HG03108 (cell line): Measurements from ENCODE around the gene ARID2.

Source experiments
- ATAC-seq: cut with Tn5 transposase; IDR thresholded peaks from one replicate; pipeline ENCODE4 v1.9.1; 2021; ENCODE audit warnings: moderate library complexity; ENCODE audit not compliant: unreplicated experiment

The ARID2 gene

GRCh38 chr12:45718306-45718705 lies 11.2 kb upstream of the ARID2 start:
- no peak for ATAC-seq

DNA sequence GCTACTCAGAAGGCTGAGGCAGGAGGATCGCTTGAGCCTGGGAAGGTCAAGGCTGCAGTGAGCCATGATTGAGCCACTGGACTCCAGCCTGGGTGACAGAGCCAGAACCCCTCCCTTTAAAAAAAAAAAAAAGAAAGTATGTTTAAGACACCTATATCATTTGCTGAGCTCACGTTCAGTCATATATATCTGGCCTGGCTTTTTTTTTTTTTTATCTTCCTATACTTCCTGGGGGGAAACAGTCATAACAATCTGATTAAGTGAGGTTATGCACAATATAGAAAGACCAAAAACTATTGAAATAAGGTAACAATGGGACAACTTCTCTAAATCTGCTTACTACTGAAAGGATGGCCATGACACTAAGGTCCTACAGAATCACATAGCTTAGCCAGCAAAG lies 9.4 kb upstream of the ARID2 start:
- no peak for ATAC-seq

GRCh38 chr12:45721369-45721768 lies 8.1 kb upstream of the ARID2 start:
- ATAC-seq, result no peak

GRCh38 chr12:45721954-45722353 lies 7.6 kb upstream of the ARID2 start:
- no peak for ATAC-seq

DNA sequence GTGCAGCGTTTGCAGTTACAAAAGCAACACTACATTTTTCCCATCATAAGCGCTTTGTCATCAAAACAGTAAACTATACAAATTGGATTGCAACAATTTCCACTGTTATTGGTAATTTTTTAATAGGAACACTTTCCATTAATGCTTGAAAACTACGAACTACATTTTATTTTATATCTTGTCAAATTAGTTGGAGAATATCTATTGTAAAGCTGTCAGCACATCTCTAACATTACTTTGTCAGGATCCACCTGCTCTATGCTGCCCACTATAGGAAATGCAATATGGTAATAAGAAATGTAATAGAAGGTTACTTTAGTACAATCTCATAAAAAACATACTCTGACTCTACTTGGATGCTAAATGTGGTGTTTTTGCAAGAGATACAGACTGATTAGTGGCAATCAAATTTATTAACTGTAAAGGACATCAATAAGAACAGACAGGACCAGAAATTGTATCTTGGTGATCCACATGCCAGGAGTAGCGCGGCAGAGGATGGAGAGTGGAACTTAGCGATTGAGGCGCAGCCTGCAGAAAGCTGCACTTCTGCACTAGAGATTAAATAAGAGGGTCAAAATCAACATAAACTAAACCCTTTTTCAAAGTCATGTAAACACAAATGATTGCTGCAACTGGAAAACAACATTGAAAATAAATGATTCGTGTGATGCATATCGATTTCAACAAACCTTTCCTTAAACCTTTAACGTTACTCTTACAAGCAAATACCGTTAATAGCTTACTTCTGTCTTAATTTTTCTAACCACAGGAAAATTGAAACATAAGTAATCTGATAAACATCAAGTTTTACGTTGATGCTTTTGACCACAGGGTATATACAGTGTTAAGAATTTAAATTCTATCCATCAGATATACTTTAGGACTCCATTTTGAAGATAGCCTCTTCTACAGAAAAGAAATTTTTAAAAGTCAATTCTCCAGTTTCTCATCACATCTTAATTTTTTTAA lies 3.6 kb upstream of the ARID2 start:
- no peak for ATAC-seq

DNA sequence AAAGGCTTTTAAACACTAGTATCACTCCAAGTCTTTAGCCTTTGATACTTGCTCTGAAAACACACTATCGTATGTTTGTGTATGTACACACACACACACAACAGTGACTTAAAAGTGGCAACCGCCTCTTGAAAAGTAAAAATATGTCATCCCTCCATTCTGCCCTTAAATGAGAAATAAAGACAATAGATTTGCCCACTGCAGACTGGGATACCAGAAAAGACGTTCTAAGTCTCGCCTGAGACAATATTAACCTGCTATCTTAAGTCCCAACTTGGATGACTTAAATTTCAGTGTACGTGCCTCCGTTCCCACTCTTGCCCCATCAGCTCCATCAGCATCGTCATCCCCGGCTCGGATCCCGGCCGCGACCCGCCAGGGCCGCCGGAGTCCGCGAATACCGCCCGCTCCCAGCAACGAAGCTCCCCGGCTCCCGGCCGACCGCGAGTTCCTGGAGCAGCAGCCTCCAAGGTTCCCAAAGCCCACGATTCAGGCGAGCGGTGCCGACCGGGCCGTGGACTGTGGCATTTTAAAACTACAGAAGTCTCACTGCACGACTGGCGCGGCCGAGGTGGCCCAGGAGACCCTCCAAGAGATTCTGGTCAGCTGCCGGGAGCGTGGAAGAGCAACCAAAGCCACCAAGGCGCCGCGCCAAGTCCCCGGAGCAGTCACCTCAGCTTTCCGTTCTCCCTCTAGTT lies 2.8 kb upstream of the ARID2 start:
- ATAC-seq, result no peak

DNA sequence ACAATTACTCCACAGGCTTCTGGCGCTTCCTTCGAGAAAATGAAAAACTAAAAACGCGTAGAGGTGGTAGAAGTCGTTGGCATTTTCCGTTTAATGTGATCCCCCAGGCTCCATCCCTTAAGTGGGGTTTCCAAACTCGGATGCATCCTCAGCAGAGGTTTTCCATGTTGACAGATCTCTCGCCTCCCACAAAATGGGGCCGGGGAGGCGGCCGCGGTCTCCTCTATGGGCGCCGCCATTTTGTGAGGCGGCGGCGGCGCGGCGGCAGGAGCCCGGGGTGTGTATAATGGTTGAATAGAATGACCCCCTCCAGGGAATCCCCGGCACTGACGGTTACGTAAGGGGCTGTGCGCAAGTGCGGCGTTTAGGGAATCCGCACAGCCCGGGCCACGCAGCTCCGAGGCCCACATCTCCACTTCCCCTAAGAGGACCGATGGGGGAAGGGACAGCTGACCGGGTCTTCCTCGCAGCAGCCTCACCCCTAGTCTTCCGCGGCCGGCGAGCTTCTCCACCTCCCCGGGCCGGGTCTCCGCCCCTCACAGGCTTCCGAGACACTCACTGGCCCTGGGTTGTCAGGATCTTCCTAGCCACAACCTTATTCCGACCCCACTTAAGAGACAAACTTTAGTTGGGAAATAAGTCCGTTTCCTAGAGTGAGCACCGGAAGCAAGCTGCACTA lies 2.1 kb upstream of the ARID2 start:
- ATAC-seq, result peak; percentile 47

DNA sequence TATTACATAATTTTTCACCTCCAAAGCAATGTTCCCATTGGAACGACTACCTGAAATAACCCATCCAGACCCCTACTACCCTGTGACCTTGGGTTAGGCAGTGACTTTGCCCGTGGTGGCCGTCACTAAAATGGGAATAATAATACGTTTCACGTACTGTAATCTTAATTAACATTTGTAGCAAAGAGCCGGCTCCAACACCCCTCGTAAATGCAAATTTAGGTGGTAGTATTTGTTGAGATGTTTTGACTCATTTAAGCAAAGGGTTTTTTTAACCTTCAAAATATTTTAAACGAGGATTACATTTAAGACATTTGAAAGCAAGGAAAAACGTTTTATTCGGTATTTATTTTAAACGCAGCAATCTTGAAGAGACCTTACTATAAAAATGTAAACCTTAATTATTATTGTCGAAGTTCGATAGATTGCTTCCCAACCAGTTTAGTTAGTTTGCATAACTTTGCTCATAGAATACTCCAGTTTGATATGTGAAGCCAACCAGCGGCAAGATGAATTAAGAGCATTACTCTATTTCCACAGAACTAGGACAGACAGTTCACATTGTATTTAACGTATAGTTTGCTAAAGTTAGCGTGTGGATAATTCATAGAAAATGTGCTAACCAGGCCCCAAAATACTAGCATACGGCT lies 1.4 kb upstream of the ARID2 start:
- no peak for ATAC-seq

- peak; percentile 49 for ATAC-seq
These were observed 775 bp upstream of the ARID2 start for GRCh38 chr12:45728630-45729232.

- no peak for ATAC-seq
These were observed 510 bp downstream of the ARID2 start for GRCh38 chr12:45730084-45730347.

DNA sequence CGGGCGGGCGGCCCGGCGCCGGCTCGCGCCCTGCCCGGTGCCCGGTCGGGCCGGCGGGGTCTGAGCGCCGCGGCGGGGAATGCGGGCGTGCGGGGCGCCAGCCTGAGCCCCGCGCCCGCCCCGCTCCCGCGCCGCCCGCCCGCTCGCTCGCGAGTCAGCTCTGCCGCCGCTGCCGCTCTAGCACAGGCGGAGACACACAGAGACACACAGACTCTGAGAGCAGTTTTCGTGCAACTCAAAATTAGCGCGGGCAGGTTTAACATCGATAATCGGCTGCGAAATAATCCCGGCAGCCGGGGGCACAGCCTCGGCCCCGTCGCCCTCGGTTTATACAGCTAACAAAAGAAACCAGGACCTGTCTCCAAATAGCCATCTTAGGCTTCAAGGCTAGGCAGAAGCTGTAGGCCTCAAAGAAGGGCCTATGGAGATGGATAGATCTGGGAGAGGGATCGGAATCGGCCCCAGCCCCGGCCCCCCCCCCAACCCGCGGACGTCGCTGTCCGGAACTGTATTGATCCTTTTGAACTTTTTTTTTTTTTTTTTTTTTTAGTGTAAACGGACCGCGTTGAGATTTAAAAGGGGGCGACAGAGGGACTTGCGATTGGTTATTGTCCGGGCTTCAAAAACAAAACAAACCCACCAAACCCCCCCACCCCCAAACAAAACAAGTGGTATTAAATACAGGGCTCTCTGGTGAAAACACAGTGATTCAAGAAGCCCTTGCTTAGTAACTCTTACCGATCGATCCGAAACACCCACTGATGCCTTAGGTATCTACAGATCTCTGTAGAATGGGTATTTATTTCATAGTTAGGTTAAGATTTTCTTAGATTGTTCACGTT lies 1.1 kb downstream of the ARID2 start:
- ATAC-seq, result no peak

- ATAC-seq, result no peak
These were observed 1.8 kb downstream of the ARID2 start for GRCh38 chr12:45731190-45731775.

DNA sequence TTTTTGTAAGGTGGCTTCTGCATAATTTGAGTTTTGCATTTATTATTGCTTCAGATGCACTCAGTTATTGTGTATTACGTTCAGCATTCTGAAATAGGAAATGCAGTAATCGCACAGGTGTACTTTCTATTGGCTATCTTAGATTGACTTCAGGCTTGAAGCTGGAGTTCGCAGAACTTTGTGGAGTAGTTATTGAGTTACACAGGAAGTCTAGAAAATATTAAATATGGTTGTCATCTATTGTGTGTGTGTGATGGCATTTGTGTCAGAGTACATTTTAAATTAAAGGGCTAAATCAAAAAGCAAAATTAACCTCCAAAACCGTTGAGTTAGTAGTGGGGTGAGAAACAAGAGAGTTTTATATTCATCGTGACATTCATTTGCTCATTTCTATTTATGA lies 2.7 kb downstream of the ARID2 start:
- ATAC-seq, result no peak

DNA sequence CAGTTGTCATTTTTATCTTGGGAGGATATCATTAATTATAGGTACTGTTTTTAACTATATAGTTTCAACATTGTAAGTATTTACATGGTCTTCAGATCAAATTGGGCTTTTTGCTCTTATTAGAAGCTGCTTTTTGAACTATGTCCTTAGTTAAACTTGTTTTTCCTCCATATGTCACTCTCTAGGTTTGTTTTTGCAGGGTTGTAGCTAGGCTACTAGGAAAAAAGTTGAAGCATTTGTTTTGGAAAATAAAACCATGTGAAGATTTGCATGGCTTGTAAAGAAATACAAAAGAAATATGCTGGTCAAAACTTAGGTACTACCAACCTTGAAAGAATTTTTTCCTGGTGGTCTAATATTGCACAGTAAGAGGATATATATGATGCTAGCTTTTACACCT lies 3.4 kb downstream of the ARID2 start:
- no peak for ATAC-seq

GRCh38 chr12:45737638-45738037 lies 8.1 kb downstream of the ARID2 start:
- no peak for ATAC-seq

- ATAC-seq, result no peak
These were observed 13.1 kb downstream of the ARID2 start for GRCh38 chr12:45742590-45742989.

GRCh38 chr12:45743247-45743646 lies 13.7 kb downstream of the ARID2 start:
- ATAC-seq, result no peak

GRCh38 chr12:45745861-45746277 lies 16.4 kb downstream of the ARID2 start:
- no peak for ATAC-seq

GRCh38 chr12:45756666-45757065 lies 27.2 kb downstream of the ARID2 start:
- no peak for ATAC-seq

DNA sequence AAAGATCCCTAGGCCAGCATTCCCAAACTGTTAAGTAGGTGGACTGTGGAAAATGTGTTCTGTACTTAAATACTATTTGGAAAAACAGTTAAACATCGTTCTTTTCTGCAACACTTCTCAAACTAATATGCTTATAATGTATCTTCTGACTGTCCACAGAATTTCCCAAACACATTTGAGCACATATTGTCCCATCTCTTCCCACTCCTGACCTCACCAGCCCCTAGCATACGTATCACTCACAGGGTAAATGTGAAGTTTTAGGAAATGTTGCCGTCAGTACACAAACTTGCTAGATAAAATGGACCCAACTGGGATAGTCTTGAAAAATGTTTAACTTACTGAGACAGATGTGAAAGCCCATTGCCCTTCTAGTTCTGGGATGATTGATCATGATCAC lies 27.7 kb downstream of the ARID2 start:
- no peak for ATAC-seq
